Mesenchymal stem cell (in vitro differentiated cells and primary cell): ENCODE results near the gene HYDIN.
"Not testable (repeated sequence)": the region's sequence is repeated elsewhere in the genome, so short reads cannot be mapped to it uniquely, and the experiment has no call there.

Experiments used
- DNase-seq: peaks from one replicate; pipeline ENCODE4 v3.0.0-alpha.2; 2013
- H2AFZ ChIP-seq: one replicate; pipeline ENCODE4 v1.6.1; 2013; ENCODE audit warnings: low read depth, mild to moderate bottlenecking, control low read depth, inconsistent platforms, low read length, moderate library complexity
- H2AK5ac ChIP-seq: 2 replicates; pipeline ENCODE4 v1.6.1; 2013; ENCODE audit warnings: low read length, moderate library complexity, mild to moderate bottlenecking, inconsistent platforms; ENCODE audit not compliant: severe bottlenecking
- H2BK120ac ChIP-seq: one replicate; pipeline ENCODE4 v1.6.1; 2013; ENCODE audit warnings: low read depth, mild to moderate bottlenecking, inconsistent platforms, low read length, moderate library complexity
- H2BK12ac ChIP-seq, 2 experiments: one replicate each; pipeline ENCODE4 v1.6.1; 2013; ENCODE audit warnings: inconsistent platforms in 2 of 2, low read length in 2 of 2, mild to moderate bottlenecking in 2 of 2, moderate library complexity in 2 of 2, control low read depth in 1 of 2
- H2BK15ac ChIP-seq: one replicate; pipeline ENCODE4 v1.6.1; 2013; ENCODE audit warnings: mild to moderate bottlenecking, low read depth, inconsistent platforms; ENCODE audit not compliant: poor library complexity, severe bottlenecking
- H2BK5ac ChIP-seq: 2 replicates; pipeline ENCODE4 v1.6.1; 2013; ENCODE audit warnings: low read depth, mild to moderate bottlenecking, low read length, control low read depth, inconsistent platforms; ENCODE audit not compliant: poor library complexity, severe bottlenecking
- H3K14ac ChIP-seq, 2 experiments: one replicate each; pipeline ENCODE4 v1.6.1; 2013; ENCODE audit warnings: inconsistent platforms in 2 of 2, low read length in 2 of 2, control low read depth in 1 of 2, mild to moderate bottlenecking in 1 of 2, moderate library complexity in 1 of 2
- H3K18ac ChIP-seq, 2 experiments: one replicate each; pipeline ENCODE4 v1.6.1; 2013; ENCODE audit warnings: inconsistent platforms in 2 of 2, low read length in 2 of 2, control low read depth in 1 of 2, low read depth in 1 of 2, mild to moderate bottlenecking in 1 of 2
- H3K23ac ChIP-seq, 2 experiments: one replicate each; pipeline ENCODE4 v1.6.1; 2013; ENCODE audit warnings: inconsistent platforms in 2 of 2, low read length in 2 of 2, mild to moderate bottlenecking in 2 of 2, moderate library complexity in 2 of 2, control low read depth in 1 of 2
- H3K27ac ChIP-seq: 2 replicates; pipeline ENCODE4 v1.5.1; 2013; ENCODE audit warnings: mild to moderate bottlenecking, moderate library complexity, low read length, control low read depth, inconsistent platforms; ENCODE audit not compliant: poor library complexity, severe bottlenecking
- H3K27me3 ChIP-seq, 2 experiments: 2 replicates each; pipeline versions ENCODE4 v1.6.1 to v1.7.0; 2013; ENCODE audit warnings: low read length in 2 of 2, mild to moderate bottlenecking in 2 of 2, moderate library complexity in 2 of 2, control low read depth in 1 of 2, inconsistent platforms in 1 of 2; ENCODE audit not compliant: control insufficient read depth in 1 of 2, insufficient read depth in 1 of 2
- H3K36me3 ChIP-seq, 2 experiments: 2 replicates each; pipeline versions ENCODE4 v1.6.1 to v1.7.0; 2013; ENCODE audit warnings: low read length in 2 of 2, control low read depth in 1 of 2, inconsistent platforms in 1 of 2, low read depth in 1 of 2, mild to moderate bottlenecking in 1 of 2; ENCODE audit not compliant: insufficient read depth in 2 of 2, control insufficient read depth in 1 of 2
- H3K4ac ChIP-seq, 2 experiments: one replicate each; pipeline ENCODE4 v1.6.1; 2013; ENCODE audit warnings: inconsistent platforms in 2 of 2, low read length in 2 of 2, mild to moderate bottlenecking in 2 of 2, moderate library complexity in 2 of 2, control low read depth in 1 of 2, low read depth in 1 of 2
- H3K4me1 ChIP-seq: 2 replicates; pipeline ENCODE4 v1.6.1; 2013; ENCODE audit warnings: low read depth, low read length, control low read depth; ENCODE audit not compliant: control insufficient read depth, insufficient read depth
- H3K4me2 ChIP-seq: 2 replicates; pipeline ENCODE4 v1.6.1; 2013; ENCODE audit warnings: low read length, mild to moderate bottlenecking, inconsistent platforms; ENCODE audit not compliant: poor library complexity, severe bottlenecking
- H3K4me3 ChIP-seq, 2 experiments: 2 replicates each; pipeline versions ENCODE4 v1.5.1 to v1.7.0; 2013; ENCODE audit warnings: low read length in 2 of 2, mild to moderate bottlenecking in 2 of 2, control low read depth in 1 of 2, low read depth in 1 of 2; ENCODE audit not compliant: insufficient read depth in 1 of 2
- H3K79me1 ChIP-seq: replicated peaks from 2 replicates; pipeline ENCODE4 v1.6.1; 2013; ENCODE audit warnings: mild to moderate bottlenecking, control low read depth, low read length, inconsistent platforms; ENCODE audit not compliant: poor library complexity, severe bottlenecking
- H3K9ac ChIP-seq: 2 replicates; pipeline ENCODE4 v1.7.0; 2013; ENCODE audit warnings: mild to moderate bottlenecking, low read length, moderate library complexity
- H3K9me3 ChIP-seq: 2 replicates; pipeline ENCODE4 v1.7.0; 2013; ENCODE audit warnings: mild to moderate bottlenecking, low read length; ENCODE audit not compliant: control insufficient read depth
- H4K8ac ChIP-seq: one replicate; pipeline ENCODE4 v1.6.1; 2013; ENCODE audit warnings: inconsistent platforms, mild to moderate bottlenecking, low read length, moderate library complexity
- H4K91ac ChIP-seq: one replicate; pipeline ENCODE4 v1.6.1; 2013; ENCODE audit warnings: mild to moderate bottlenecking, low read length, inconsistent platforms
- WGBS: methylation state at CpG from one replicate; pipeline ENCODE4 v1.1.7; 2013; ENCODE audit warnings: mixed read lengths; 5-methylcytosine and 5-hydroxymethylcytosine counted together

Gene HYDIN

GRCh38 chr16:70992511-70992910 is 238.0 kb downstream of the HYDIN start:
- H2BK15ac ChIP-seq, H3K9ac ChIP-seq, H3K4me1 ChIP-seq, H3K4me2 ChIP-seq, H3K79me1 ChIP-seq, H3K36me3 ChIP-seq, H2BK12ac ChIP-seq, H2BK120ac ChIP-seq, H2AK5ac ChIP-seq, H3K18ac ChIP-seq, H2AFZ ChIP-seq, H2BK5ac ChIP-seq, H3K23ac ChIP-seq, H4K91ac ChIP-seq, H3K27me3 ChIP-seq, DNase-seq, H3K27ac ChIP-seq, H3K9me3 ChIP-seq, H3K4ac ChIP-seq, H4K8ac ChIP-seq, H3K4me3 ChIP-seq, H3K14ac ChIP-seq: not testable (repeated sequence)
- 65% methylated on average over 3 of the region's 4 CpGs for WGBS

DNA sequence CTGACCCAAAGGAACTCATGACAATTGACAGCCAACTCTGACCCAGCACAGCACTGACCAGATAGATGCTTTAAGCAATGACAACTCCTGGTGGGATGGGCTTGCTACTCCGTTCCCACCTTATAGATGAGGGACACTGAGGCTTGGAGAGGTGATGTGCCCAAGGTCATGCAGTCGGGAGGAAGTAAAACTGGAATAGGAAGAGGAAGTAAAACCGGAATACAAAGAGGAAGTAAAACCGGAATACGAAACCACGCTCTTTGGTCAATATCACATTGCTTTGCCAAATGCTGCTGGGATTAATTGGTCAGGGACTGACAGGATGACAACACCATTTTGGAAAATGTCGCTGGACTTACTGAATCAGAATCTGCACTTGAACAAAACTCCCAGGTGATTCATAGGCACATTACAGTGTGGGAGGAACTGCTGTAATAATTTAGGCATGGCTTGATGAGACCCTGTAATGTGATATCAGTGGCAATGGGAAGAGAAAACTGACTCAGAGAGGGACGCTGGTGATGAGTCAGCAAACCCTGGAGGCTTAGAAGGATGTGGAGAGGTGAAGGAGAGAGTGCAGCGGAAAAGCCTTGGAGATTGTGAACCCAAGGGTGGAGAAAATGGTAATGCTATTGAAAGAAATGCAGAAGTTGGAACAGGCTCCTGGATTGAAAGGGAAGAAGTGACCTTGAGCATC is 243.4 kb downstream of the HYDIN start:
- H3K27ac ChIP-seq, H3K4ac ChIP-seq, H3K4me1 ChIP-seq, H3K9ac ChIP-seq, H2BK120ac ChIP-seq, H4K91ac ChIP-seq, H3K23ac ChIP-seq, H3K4me2 ChIP-seq, DNase-seq, H3K9me3 ChIP-seq, H2AFZ ChIP-seq, H4K8ac ChIP-seq, H3K27me3 ChIP-seq, H3K14ac ChIP-seq, H3K18ac ChIP-seq, H3K36me3 ChIP-seq, H2BK15ac ChIP-seq, H3K4me3 ChIP-seq, H2AK5ac ChIP-seq, H2BK12ac ChIP-seq, H3K79me1 ChIP-seq, H2BK5ac ChIP-seq: not testable (repeated sequence)
- no CpG with 5 or more reads among the region's 9 CpGs for WGBS

DNA sequence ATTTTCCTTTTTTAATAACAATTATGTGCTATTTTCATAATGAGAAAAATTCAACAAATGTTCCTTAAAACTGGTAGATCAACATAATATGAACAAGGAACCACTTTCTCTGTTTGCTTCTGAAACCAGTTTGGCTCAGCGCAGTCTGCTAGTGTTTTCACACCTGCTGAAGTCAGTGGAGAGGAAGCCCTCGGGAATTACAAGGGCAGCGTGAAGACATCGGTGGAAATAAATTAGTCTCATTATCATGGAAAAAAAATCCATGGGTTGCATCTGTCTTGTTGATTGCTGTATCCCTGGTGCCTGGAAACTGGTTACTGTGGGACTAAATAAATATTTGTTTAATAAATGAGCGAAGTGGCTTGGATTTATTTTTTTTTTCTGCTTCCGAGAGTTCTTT is 245.8 kb downstream of the HYDIN start:
- not testable (repeated sequence) for H2BK15ac ChIP-seq, H2BK120ac ChIP-seq, H3K36me3 ChIP-seq, H2BK12ac ChIP-seq, H3K79me1 ChIP-seq, H3K4me3 ChIP-seq, H3K4ac ChIP-seq, H3K9me3 ChIP-seq, H4K8ac ChIP-seq, H3K23ac ChIP-seq, H2AK5ac ChIP-seq, H3K18ac ChIP-seq, H3K4me2 ChIP-seq, H3K27me3 ChIP-seq, H3K4me1 ChIP-seq, H3K27ac ChIP-seq, DNase-seq, H4K91ac ChIP-seq, H2AFZ ChIP-seq, H3K9ac ChIP-seq, H2BK5ac ChIP-seq, H3K14ac ChIP-seq
- 65% methylated on average over 2 of the region's 6 CpGs for WGBS

DNA sequence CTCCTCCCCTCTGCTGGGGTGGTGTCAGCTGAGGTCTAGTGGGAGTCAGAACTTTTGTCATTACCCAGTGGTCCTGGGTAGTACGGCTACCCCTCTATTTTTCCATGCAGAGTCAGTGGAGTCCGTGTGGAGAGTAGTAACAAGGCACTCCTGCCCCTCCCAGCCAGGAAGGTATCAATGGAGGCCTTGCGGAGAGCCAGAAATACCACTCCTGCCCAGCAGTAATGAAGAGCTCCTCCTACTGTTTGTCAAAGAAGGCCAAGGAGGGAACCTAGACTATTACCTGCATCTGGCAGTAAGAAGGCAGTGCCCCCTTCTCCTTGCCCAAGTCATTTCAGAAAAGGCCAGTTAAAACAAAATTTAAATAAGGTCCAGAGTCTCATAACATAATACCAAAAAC is 262.2 kb downstream of the HYDIN start:
- not testable (repeated sequence) for H3K23ac ChIP-seq, H3K9ac ChIP-seq, H2BK12ac ChIP-seq

More for the DNA sequence above, 262.2 kb downstream of the HYDIN start:
- H2AK5ac ChIP-seq, H2BK120ac ChIP-seq, H3K27me3 ChIP-seq, H2AFZ ChIP-seq, H3K4me1 ChIP-seq, H3K36me3 ChIP-seq, H3K79me1 ChIP-seq, H3K4me3 ChIP-seq, H2BK5ac ChIP-seq, H3K18ac ChIP-seq, H4K8ac ChIP-seq, H3K4me2 ChIP-seq, H3K4ac ChIP-seq, H2BK15ac ChIP-seq, H3K27ac ChIP-seq, DNase-seq, H3K9me3 ChIP-seq, H3K14ac ChIP-seq, H4K91ac ChIP-seq: not testable (repeated sequence)
- WGBS, result no CpG with 5 or more reads among the region's 3 CpGs
